ENCODE data around the gene CYP2A13.

GRCh38 chr19:41096353-41096752, 8.1 kb downstream of the CYP2A13 start:
- TF ChIP-seq EZH2phosphoT487 (IDR thresholded peaks at IDR 0.05; ENCODE audit: insufficient read depth, low read depth) (no peak), EZH2 (IDR thresholded peaks at IDR 0.05; ENCODE audit: insufficient read depth, poor library complexity, severe bottlenecking) (no peak)
